Vagina (tissue), 2 donors: Measurements from ENCODE around the gene LMTK3. TPM values are rescaled to one million over a fixed set of nuclear protein-coding genes. Genes with fewer than 3 reads are reported as not detected.

Source experiments
- DNase-seq, 2 donors: peaks; one replicate each; pipeline ENCODE4 v3.0.0-alpha.2; 2017; ENCODE audit errors: extremely low spot score in 2 of 2
- H3K27ac ChIP-seq: fragments of 200-600 bp; sonication (generic); one replicate; pipeline ENCODE4 v1.5.1; 2019
- H3K27me3 ChIP-seq: fragments of 200-600 bp; sonication (generic); one replicate; pipeline ENCODE4 v1.5.1; 2019
- H3K36me3 ChIP-seq, 2 donors: fragments of 200-600 bp; sonication (generic); one replicate each; pipeline ENCODE4 v1.5.1; 2017 to 2019
- H3K4me1 ChIP-seq: fragments of 200-600 bp; sonication (generic); one replicate; pipeline ENCODE4 v1.5.1; 2019
- H3K4me3 ChIP-seq, 2 donors: fragments of 200-600 bp; sonication (generic); 1 replicate in 1 of 2; 2 replicates in 1 of 2; pipeline ENCODE4 v1.5.1; 2016 to 2019
- H3K9me3 ChIP-seq: fragments of 200-600 bp; sonication (generic); one replicate; pipeline ENCODE4 v1.5.1; 2019
- CTCF ChIP-seq, 3 experiments: fragments of 450-650 bp in 2 of 3; fragments of 200-600 bp in 1 of 3; sonication (generic) in 1 of 3; IDR thresholded peaks; one replicate each; pipeline ENCODE4 v1.5.1; 2017 to 2019; ENCODE audit warnings: antibody characterized with exemption in 3 of 3, mild to moderate bottlenecking in 2 of 3, moderate library complexity in 2 of 3
- POLR2A ChIP-seq, 2 donors: fragments of 450-650 bp; IDR thresholded peaks; one replicate each; pipeline ENCODE4 v1.6.1; 2017; ENCODE audit warnings: antibody characterized with exemption in 2 of 2, mild to moderate bottlenecking in 2 of 2, moderate library complexity in 2 of 2
- POLR2AphosphoS5 ChIP-seq, 2 donors: sonication (generic); formaldehyde crosslinking; IDR thresholded peaks; one replicate each; pipeline ENCODE4 v1.9.0; 2017; ENCODE audit warnings: antibody characterized with exemption in 2 of 2, mild to moderate bottlenecking in 2 of 2, low read depth in 1 of 2; ENCODE audit not compliant: insufficient read depth in 1 of 2
- intact Hi-C: fragments of 100-400 bp; cut with DNase I; formaldehyde crosslinking; loops from one replicate; pipeline ENCODE4 v1.15.1; 2023
- total RNA-seq: library from RNA; depleted of rRNA; stranded (reverse); fragments of >200 nt; gene quantifications from one replicate; pipeline ENCODE4 v1.2.3, GENCODE V29; 2016

Gene LMTK3
- total RNA-seq, 1 donor from 2014 or later: 1.7 TPM

- H3K9me3 ChIP-seq: no peaks in the 10 kb centered on the region
- H3K4me3 ChIP-seq: peak overlapping the region in 1 of 2 donors; percentile 13
- no peak for DNase-seq
- peaks cover 5% of the 10 kb centered on the region for H3K4me1 ChIP-seq
- no peaks in the 10 kb centered on the region for H3K27me3 ChIP-seq
- no peak overlapping the region for H3K27ac ChIP-seq
- H3K36me3 ChIP-seq: no peaks in the 10 kb centered on the region
- intact Hi-C loops: no loop called here
- TF ChIP-seq CTCF (IDR thresholded peaks at IDR 0.05) (no peak), POLR2AphosphoS5 (IDR thresholded peaks at IDR 0.05; ENCODE audit: insufficient read depth in 1 of 2, low read depth in 1 of 2) (no peak), POLR2A (IDR thresholded peaks at IDR 0.05) (no peak)
Measured at GRCh38 chr19:48502350-48503018, 9.2 kb downstream of the LMTK3 start.

GRCh38 chr19:48501494-48502349 lies 9.9 kb downstream of the LMTK3 start:
- Histone ChIP-seq H3K4me3 (peak overlapping the region; percentile 24 to 26), H3K9me3 (no peaks in the 10 kb centered on the region), H3K36me3 (no peaks in the 10 kb centered on the region), H3K27ac (no peak overlapping the region), H3K4me1 (peaks cover 5% of the 10 kb centered on the region), H3K27me3 (no peaks in the 10 kb centered on the region)
- DNase-seq: no peak
- intact Hi-C loops: no loop called here
- TF ChIP-seq POLR2AphosphoS5 (IDR thresholded peaks at IDR 0.05; ENCODE audit: insufficient read depth in 1 of 2, low read depth in 1 of 2): no peak
- no peak for TF ChIP-seq POLR2A (IDR thresholded peaks at IDR 0.05)
- TF ChIP-seq CTCF (IDR thresholded peaks at IDR 0.05): no peak

- peaks cover 5% of the 10 kb centered on the region for H3K4me1 ChIP-seq
- intact Hi-C loops: no loop called here
- no peaks in the 10 kb centered on the region for H3K9me3 ChIP-seq
- TF ChIP-seq CTCF (IDR thresholded peaks at IDR 0.05) (no peak), POLR2A (IDR thresholded peaks at IDR 0.05) (no peak), POLR2AphosphoS5 (IDR thresholded peaks at IDR 0.05; ENCODE audit: insufficient read depth in 1 of 2, low read depth in 1 of 2) (no peak)
- DNase-seq: no peak
- peak overlapping the region; percentile 24 to 26 for H3K4me3 ChIP-seq
- no peaks in the 10 kb centered on the region for H3K36me3 ChIP-seq
- no peak overlapping the region for H3K27ac ChIP-seq
- H3K27me3 ChIP-seq: no peaks in the 10 kb centered on the region
Measured at GRCh38 chr19:48500830-48501493, 10.7 kb downstream of the LMTK3 start.

GRCh38 chr19:48499316-48500090 lies 12.1 kb downstream of the LMTK3 start:
- TF ChIP-seq CTCF (IDR thresholded peaks at IDR 0.05) (no peak), POLR2A (IDR thresholded peaks at IDR 0.05) (no peak), POLR2AphosphoS5 (IDR thresholded peaks at IDR 0.05; ENCODE audit: insufficient read depth in 1 of 2, low read depth in 1 of 2) (no peak)
- H3K27ac ChIP-seq: no peak overlapping the region
- intact Hi-C loops: no loop called here
- no peaks in the 10 kb centered on the region for H3K27me3 ChIP-seq
- no peaks in the 10 kb centered on the region for H3K9me3 ChIP-seq
- peaks cover 13% of the 10 kb centered on the region for H3K4me1 ChIP-seq
- H3K36me3 ChIP-seq: no peaks in the 10 kb centered on the region
- DNase-seq: no peak
- no peak overlapping the region for H3K4me3 ChIP-seq
